Kidney epithelial cell (primary cell): Measurements from ENCODE around the gene PKIG. TPM values are rescaled to one million over a fixed set of nuclear protein-coding genes. Genes with fewer than 3 reads are reported as not detected.

Experiments
- DNase-seq: peaks from one replicate; pipeline ENCODE4 v3.0.0-alpha.2; 2010; ENCODE audit warnings: low read depth
- H3K27me3 ChIP-seq: 2 replicates; pipeline ENCODE4 v1.6.0; 2011; ENCODE audit warnings: low read length; ENCODE audit not compliant: control insufficient read depth, insufficient read depth
- H3K36me3 ChIP-seq: 2 replicates; pipeline ENCODE4 v1.5.1; 2011; ENCODE audit warnings: low read length; ENCODE audit not compliant: control insufficient read depth, insufficient read depth
- H3K4me3 ChIP-seq: 2 replicates; pipeline ENCODE4 v1.5.1; 2011; ENCODE audit warnings: low read depth, mild to moderate bottlenecking, control low read depth, low read length
- total RNA-seq: library from RNA; depleted of rRNA; stranded (reverse); fragments of >200 nt; gene quantifications from 2 replicates; pipeline ENCODE4 v1.2.3, GENCODE V29; 2015
- TF ChIP-seq, protein P1 (sequence below): IDR thresholded peaks from 2 replicates; pipeline ENCODE4 v1.5.1; 2011; ENCODE audit warnings: mild to moderate bottlenecking, moderate library complexity, low read length, control low read depth, inconsistent platforms; ENCODE audit not compliant: insufficient read depth, poor library complexity, severe bottlenecking

PKIG gene
- 71.0 and 74.1 TPM in 2 replicates for total RNA-seq

DNA sequence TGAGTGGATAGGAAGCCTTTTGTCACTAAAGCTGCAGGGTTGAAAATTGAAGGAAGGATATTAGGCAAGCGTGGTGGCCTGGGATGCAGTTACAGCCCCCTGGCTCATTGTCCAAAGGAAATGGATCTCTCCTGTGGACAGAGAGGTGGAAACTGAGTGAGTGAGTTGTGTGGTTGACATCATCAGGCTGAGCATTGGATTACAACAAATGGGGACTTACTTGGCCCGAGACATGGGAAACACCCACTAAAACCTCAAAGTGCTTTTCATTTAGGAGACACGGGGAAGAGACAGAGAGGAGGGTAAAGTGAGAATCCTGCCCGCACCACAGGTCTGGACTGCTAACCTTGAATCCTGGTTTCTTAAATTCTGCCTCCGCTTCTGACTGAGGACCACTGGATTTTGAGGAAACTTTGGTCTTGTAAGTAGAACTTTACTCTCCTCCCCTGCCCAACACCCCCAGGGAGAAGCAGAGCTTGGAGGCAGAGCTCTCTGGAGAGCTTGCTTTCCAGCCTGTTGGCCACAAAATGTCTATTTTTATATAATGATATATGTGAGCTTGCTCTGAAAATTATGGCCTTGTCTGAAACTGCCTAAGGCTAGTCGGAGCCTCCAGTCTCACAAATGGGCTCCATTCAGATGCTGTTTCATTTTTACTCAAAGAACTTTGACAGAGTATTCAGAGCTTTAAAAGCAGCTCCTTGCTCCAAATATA, at the start of gene PKIG:
PKIG (plus strand) TSS at position 269 of the 715 bp plus-strand sequence. CDS start 31,978 bp downstream, outside the sequence.
- Histone ChIP-seq H3K27me3 (no peaks in the 10 kb centered on the region), H3K36me3 (no peaks in the 10 kb centered on the region), H3K4me3 (no peak within 1 kb of the TSS)
- DNase-seq = no peak
- TF ChIP-seq, protein P1, sequence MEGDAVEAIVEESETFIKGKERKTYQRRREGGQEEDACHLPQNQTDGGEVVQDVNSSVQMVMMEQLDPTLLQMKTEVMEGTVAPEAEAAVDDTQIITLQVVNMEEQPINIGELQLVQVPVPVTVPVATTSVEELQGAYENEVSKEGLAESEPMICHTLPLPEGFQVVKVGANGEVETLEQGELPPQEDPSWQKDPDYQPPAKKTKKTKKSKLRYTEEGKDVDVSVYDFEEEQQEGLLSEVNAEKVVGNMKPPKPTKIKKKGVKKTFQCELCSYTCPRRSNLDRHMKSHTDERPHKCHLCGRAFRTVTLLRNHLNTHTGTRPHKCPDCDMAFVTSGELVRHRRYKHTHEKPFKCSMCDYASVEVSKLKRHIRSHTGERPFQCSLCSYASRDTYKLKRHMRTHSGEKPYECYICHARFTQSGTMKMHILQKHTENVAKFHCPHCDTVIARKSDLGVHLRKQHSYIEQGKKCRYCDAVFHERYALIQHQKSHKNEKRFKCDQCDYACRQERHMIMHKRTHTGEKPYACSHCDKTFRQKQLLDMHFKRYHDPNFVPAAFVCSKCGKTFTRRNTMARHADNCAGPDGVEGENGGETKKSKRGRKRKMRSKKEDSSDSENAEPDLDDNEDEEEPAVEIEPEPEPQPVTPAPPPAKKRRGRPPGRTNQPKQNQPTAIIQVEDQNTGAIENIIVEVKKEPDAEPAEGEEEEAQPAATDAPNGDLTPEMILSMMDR = no peak

DNA sequence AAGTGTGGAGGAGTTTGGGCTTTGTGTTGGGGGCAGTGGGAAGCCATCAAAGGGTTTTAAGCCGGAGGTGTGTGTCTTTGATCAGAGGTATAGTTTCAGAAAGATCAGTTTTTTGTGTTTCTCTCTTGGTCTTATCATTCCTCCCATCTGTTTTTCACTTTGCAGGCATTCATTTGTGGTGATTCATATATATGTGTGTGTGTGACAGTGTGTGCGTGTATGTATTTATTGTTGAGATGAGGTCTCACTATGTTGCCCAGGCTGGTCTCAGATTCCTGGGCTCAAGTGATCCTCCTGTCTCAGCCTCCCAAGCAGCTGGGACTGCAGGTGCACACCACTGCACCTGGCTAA, 49.4 kb upstream of the PKIG start:
- DNase-seq = no peak
- Histone ChIP-seq H3K36me3 (no peaks in the 10 kb centered on the region), H3K27me3 (no peaks in the 10 kb centered on the region), H3K4me3 (no peak overlapping the region)
- TF ChIP-seq, protein P1 = no peak

DNA sequence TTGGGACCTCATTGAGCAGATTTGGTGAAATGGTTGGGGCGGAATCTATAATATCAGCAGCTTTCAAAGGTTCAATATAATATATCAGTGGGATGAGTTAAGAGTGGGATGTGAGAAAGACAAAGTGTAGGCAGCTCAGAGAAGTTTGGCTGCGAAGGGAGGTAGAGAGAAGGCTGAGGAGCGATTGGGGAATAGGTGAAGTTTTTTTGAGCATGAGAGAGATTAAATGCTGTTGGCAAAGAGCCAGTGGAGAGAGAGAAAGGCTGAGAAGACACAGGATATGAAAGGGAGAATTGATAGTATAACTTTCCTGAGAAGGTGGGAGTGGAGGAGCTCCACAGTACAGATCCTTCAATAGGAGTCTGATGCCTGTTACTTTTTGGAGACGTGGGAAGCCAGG, 48.5 kb upstream of the PKIG start:
- Histone ChIP-seq H3K27me3 (no peaks in the 10 kb centered on the region), H3K4me3 (no peak overlapping the region), H3K36me3 (no peaks in the 10 kb centered on the region)
- TF ChIP-seq, protein P1 = no peak
- no peak for DNase-seq

DNA sequence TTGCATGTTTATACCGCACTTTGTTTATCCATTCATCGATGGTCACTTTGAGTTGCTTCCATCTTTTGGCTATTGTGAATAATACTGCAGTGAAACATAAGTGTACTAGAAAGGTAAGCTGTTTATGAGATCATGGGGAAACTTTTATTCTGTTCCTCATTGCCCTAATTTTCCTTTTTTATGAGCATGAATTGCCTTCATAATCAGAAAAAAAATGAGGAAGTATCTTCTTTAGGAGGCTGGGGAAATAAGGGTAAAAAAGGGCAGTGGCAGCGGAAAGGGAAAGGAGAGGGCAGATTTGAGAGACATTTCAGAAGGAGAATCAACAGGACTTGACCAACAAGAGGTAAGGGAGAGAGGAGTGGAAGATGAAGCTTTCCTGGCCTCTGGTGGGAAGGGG, 46.2 kb upstream of the PKIG start:
- no peak for DNase-seq
- TF ChIP-seq, protein P1 = no peak
- H3K4me3 ChIP-seq = no peak overlapping the region
- H3K27me3 ChIP-seq = no peaks in the 10 kb centered on the region
- H3K36me3 ChIP-seq = no peaks in the 10 kb centered on the region

DNA sequence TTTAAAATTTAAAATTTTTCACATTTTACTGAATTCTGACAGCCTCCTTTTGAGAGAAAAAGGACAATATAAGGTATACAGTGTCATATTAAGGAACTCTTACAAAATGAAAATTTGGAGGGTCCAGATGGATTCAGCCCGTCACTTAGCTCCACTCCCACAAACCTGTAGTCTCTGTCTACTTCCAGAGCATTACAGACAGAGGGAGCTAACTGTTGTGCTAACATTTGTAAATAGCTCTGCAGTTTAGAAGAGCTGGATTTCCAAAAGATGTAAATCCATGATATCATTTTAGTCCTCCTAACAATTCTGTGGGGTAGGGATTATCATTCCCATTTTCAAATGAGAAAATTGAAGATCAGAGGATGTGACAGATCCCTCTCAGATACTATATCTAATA, 44.4 kb upstream of the PKIG start:
- Histone ChIP-seq H3K27me3 (no peaks in the 10 kb centered on the region), H3K36me3 (no peaks in the 10 kb centered on the region), H3K4me3 (no peak overlapping the region)
- no peak for DNase-seq
- TF ChIP-seq, protein P1 = no peak

DNA sequence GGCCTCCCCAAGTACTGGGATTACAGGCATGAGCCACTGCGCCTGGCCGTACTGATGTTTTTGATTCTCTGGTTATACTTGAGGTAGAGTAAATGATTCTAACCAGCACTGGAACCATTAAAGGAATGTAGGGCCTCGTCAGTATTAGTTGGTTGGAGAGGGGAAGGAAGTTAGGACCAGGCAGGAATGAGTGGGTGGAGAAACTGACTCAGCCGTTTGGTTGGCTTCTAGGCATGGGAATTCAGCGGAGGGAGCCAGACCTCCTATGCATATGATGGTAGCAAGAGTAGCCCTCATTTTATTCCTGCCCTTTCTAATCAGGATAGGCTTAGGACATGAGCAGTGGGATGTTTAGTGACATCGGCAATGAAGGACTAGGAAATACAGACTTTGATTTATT, 41.5 kb upstream of the PKIG start:
- DNase-seq = no peak
- H3K36me3 ChIP-seq = no peaks in the 10 kb centered on the region
- no peak overlapping the region for H3K4me3 ChIP-seq
- H3K27me3 ChIP-seq = no peaks in the 10 kb centered on the region
- TF ChIP-seq, protein P1 = no peak
